A673 (cell line): ENCODE results near the gene ATRN. TPM values are rescaled to one million over a fixed set of nuclear protein-coding genes. Genes with fewer than 3 reads are reported as not detected.

Experiments used
- BruUV-seq: library from RNA; stranded (reverse); fragments of 400-500 nt; replicated peaks from 2 replicates; lab custom pipeline; 2021; lab: Mats Ljungman, UMichigan
- CTCF ChIA-PET: fragments of 300-600 bp; sonication (Branson Sonifier 250); formaldehyde crosslinking; loops from one replicate; lab custom pipeline; 2022; ENCODE audit warnings: antibody characterized with exemption; lab: Charles Lee
- POLR2A ChIA-PET: fragments of 300-600 bp; sonication (Branson Sonifier 250); formaldehyde crosslinking; loops from one replicate; lab custom pipeline; 2022; ENCODE audit warnings: antibody characterized with exemption; ENCODE audit not compliant: low non-redundant PET; lab: Charles Lee
- DNase-seq: peaks from one replicate; pipeline ENCODE4 v3.0.0-alpha.2; 2015; ENCODE audit warnings: low spot score
- H3K27ac ChIP-seq: fragments of 200-600 bp; sonication (generic); 2 replicates; pipeline ENCODE4 v1.5.1; 2016; ENCODE audit warnings: mixed run types, low read depth, mild to moderate bottlenecking, mixed read lengths, antibody characterized with exemption, low read length; ENCODE audit not compliant: poor library complexity, severe bottlenecking
- H3K27me3 ChIP-seq: fragments of 200-600 bp; sonication (generic); replicated peaks from 2 replicates; pipeline ENCODE4 v1.6.1; 2017; ENCODE audit warnings: mixed run types, low read depth, mild to moderate bottlenecking, mixed read lengths, antibody characterized with exemption, low read length; ENCODE audit not compliant: insufficient read depth, poor library complexity
- H3K36me3 ChIP-seq: fragments of 200-600 bp; sonication (generic); 2 replicates; pipeline ENCODE4 v1.6.1; 2016; ENCODE audit warnings: mixed run types, mild to moderate bottlenecking, mixed read lengths, antibody characterized with exemption, low read length; ENCODE audit not compliant: insufficient read depth, poor library complexity, severe bottlenecking
- H3K4me1 ChIP-seq: fragments of 200-600 bp; sonication (generic); 2 replicates; pipeline ENCODE4 v1.6.1; 2017; ENCODE audit warnings: mixed run types, mild to moderate bottlenecking, mixed read lengths, antibody characterized with exemption, low read length; ENCODE audit not compliant: insufficient read depth, poor library complexity, severe bottlenecking
- H3K4me3 ChIP-seq: fragments of 200-600 bp; sonication (generic); 2 replicates; pipeline ENCODE4 v1.5.1; 2016; ENCODE audit warnings: low read depth, mixed run types, mild to moderate bottlenecking, mixed read lengths, low read length; ENCODE audit not compliant: poor library complexity, severe bottlenecking
- H3K9me3 ChIP-seq: fragments of 200-600 bp; sonication (generic); 2 replicates; pipeline ENCODE4 v1.6.1; 2016; ENCODE audit warnings: mixed run types, low read depth, mild to moderate bottlenecking, mixed read lengths, antibody characterized with exemption, low read length; ENCODE audit not compliant: poor library complexity, severe bottlenecking
- CTCF ChIP-seq: fragments of 300-800, 200-600 bp; sonication (generic); conservative IDR thresholded peaks from 2 replicates; pipeline ENCODE4 v1.5.1; 2017; ENCODE audit warnings: low read depth, mild to moderate bottlenecking, antibody characterized with exemption, low read length, moderate library complexity, mixed read lengths
- EZH2 ChIP-seq: fragments of 200-600 bp; sonication (generic); IDR thresholded peaks from 2 replicates; pipeline ENCODE4 v1.6.1; 2017; ENCODE audit warnings: borderline replicate concordance, low read depth, mild to moderate bottlenecking, mixed read lengths, antibody characterized with exemption, low read length; ENCODE audit not compliant: poor library complexity, severe bottlenecking
- intact Hi-C: fragments of 100-400 bp; cut with micrococcal nuclease; formaldehyde crosslinking; loops from one replicate; pipeline ENCODE4 v1.10.0; 2022; ENCODE audit not compliant: unreplicated experiment
- total RNA-seq: library from RNA; stranded (reverse); gene quantifications from 2 replicates; pipeline ENCODE4 v1.2.3, GENCODE V29; 2021

The ATRN gene
- total RNA-seq, 1 experiment from 2014 or later = 27.1 TPM

GRCh38 chr20:3672547-3673171 lies 201.8 kb downstream of the ATRN start:
- H3K4me1 ChIP-seq = peaks cover 3% of the 10 kb centered on the region
- H3K9me3 ChIP-seq = no peaks in the 10 kb centered on the region
- intact Hi-C loops = loop anchor here (10.0 kb wide), 1 partner anchor 412 kb away; no protein-coding TSS in a partner anchor
- H3K36me3 ChIP-seq = no peaks in the 10 kb centered on the region
- no TSS peak for BruUV-seq
- no peak overlapping the region for H3K4me3 ChIP-seq
- POLR2A ChIA-PET = no interaction called here
- H3K27me3 ChIP-seq = peaks cover 45% of the 10 kb centered on the region
- H3K27ac ChIP-seq = no peak overlapping the region
- DNase-seq = no peak
- CTCF ChIA-PET = no interaction called here
- TF ChIP-seq CTCF (no peak), EZH2 (no peak)

- no TSS peak for BruUV-seq
- Histone ChIP-seq H3K9me3 (no peaks in the 10 kb centered on the region), H3K4me1 (peaks cover 3% of the 10 kb centered on the region), H3K27ac (no peak overlapping the region), H3K27me3 (peaks cover 45% of the 10 kb centered on the region), H3K4me3 (no peak overlapping the region), H3K36me3 (no peaks in the 10 kb centered on the region)
- no peak for TF ChIP-seq CTCF
- intact Hi-C loops = loop anchor here (10.0 kb wide), 1 partner anchor 411 kb away; no protein-coding TSS in a partner anchor
- no peak for DNase-seq
- CTCF ChIA-PET = no interaction called here
- POLR2A ChIA-PET = no interaction called here
These were observed 202.6 kb downstream of the ATRN start for GRCh38 chr20:3673221-3674070.

- intact Hi-C loops = loop anchor here (10.0 kb wide), 1 partner anchor 410 kb away; no protein-coding TSS in a partner anchor
- ChIA-PET CTCF (no interaction called here), POLR2A (no interaction called here)
- no peak for DNase-seq
- TF ChIP-seq CTCF = no peak
- TF ChIP-seq EZH2 = no peak
- Histone ChIP-seq H3K9me3 (no peaks in the 10 kb centered on the region), H3K4me3 (no peak overlapping the region), H3K4me1 (peaks cover 3% of the 10 kb centered on the region), H3K27me3 (peaks cover 45% of the 10 kb centered on the region), H3K36me3 (no peaks in the 10 kb centered on the region), H3K27ac (no peak overlapping the region)
- BruUV-seq = no TSS peak
These were observed 203.6 kb downstream of the ATRN start for GRCh38 chr20:3674447-3674846.
